H1 (cell line): Measurements from ENCODE around the gene DCTN1. TPM values are rescaled to one million over a fixed set of nuclear protein-coding genes. Genes with fewer than 3 reads are reported as not detected.

ENCODE experiments used
- ASH2L ChIP-seq: fragments of 200-600, 300-600 bp; sonication (generic); IDR thresholded peaks from one replicate; pipeline ENCODE4 v1.7.1; 2017; ENCODE audit warnings: low read length
- ATF2 ChIP-seq: IDR thresholded peaks from 2 replicates; pipeline ENCODE4 v1.6.1; 2012; ENCODE audit warnings: low read length, inconsistent platforms
- BACH1 ChIP-seq: IDR thresholded peaks from 2 replicates; pipeline ENCODE4 v1.6.1; 2012; ENCODE audit warnings: low read length, improper control_type of control experiment
- CEBPB ChIP-seq: IDR thresholded peaks from 2 replicates; pipeline ENCODE4 v1.6.1; 2012; ENCODE audit warnings: low read depth, low read length
- E2F6 ChIP-seq: IDR thresholded peaks from 2 replicates; pipeline ENCODE4 v1.6.1; 2012; ENCODE audit warnings: inconsistent platforms
- EZH2 ChIP-seq: fragments of 200-600 bp; sonication (generic); IDR thresholded peaks from 2 replicates; pipeline ENCODE4 v1.7.1; 2012; ENCODE audit warnings: low read depth, mild to moderate bottlenecking, moderate library complexity, low read length, inconsistent platforms; ENCODE audit not compliant: severe bottlenecking
- GABPA ChIP-seq: IDR thresholded peaks from 2 replicates; pipeline ENCODE4 v1.6.1; 2011; ENCODE audit warnings: mild to moderate bottlenecking, low read length, moderate library complexity, borderline replicate concordance; ENCODE audit not compliant: insufficient read depth
- GTF2F1 ChIP-seq: IDR thresholded peaks from 2 replicates; pipeline ENCODE4 v1.6.1; 2012; ENCODE audit warnings: low read depth, low read length, improper control_type of control experiment, borderline replicate concordance
- JUND ChIP-seq: IDR thresholded peaks from 2 replicates; pipeline ENCODE4 v1.6.1; 2011; ENCODE audit warnings: mild to moderate bottlenecking, improper control_type of control experiment, low read length
- KDM1A ChIP-seq: fragments of 200-600, 300-600 bp; sonication (generic); IDR thresholded peaks from 2 replicates; pipeline ENCODE4 v1.7.1; 2016; ENCODE audit warnings: mild to moderate bottlenecking, low read length, borderline replicate concordance
- KDM4A ChIP-seq: IDR thresholded peaks from one replicate; pipeline ENCODE4 v1.7.1; 2012; ENCODE audit warnings: low read depth, mild to moderate bottlenecking, moderate library complexity, low read length, inconsistent platforms; ENCODE audit not compliant: severe bottlenecking
- MAFK ChIP-seq: IDR thresholded peaks from 2 replicates; pipeline ENCODE4 v1.6.1; 2012; ENCODE audit warnings: low read depth, mild to moderate bottlenecking, improper control_type of control experiment, low read length
- NANOG ChIP-seq: IDR thresholded peaks from 2 replicates; pipeline ENCODE4 v1.6.1; 2011; ENCODE audit warnings: low read length, low read depth, mild to moderate bottlenecking, inconsistent platforms; ENCODE audit not compliant: insufficient read depth, poor library complexity, severe bottlenecking
- NRF1 ChIP-seq: IDR thresholded peaks from 2 replicates; pipeline ENCODE4 v1.6.1; 2011; ENCODE audit warnings: mild to moderate bottlenecking, low read depth, low read length, improper control_type of control experiment
- RBBP5 ChIP-seq: IDR thresholded peaks from 2 replicates; pipeline ENCODE4 v1.7.1; 2012; ENCODE audit warnings: low read depth, mild to moderate bottlenecking, inconsistent platforms, low read length, moderate library complexity, borderline replicate concordance
- SIRT6 ChIP-seq: IDR thresholded peaks from one replicate; pipeline ENCODE4 v1.7.1; 2012; ENCODE audit warnings: low read length, inconsistent platforms
- SIX5 ChIP-seq: IDR thresholded peaks from 2 replicates; pipeline ENCODE4 v1.6.1; 2011; ENCODE audit warnings: mild to moderate bottlenecking, low read depth, low read length
- SP1 ChIP-seq: IDR thresholded peaks from 2 replicates; pipeline ENCODE4 v1.6.1; 2011; ENCODE audit warnings: low read depth, low read length
- SP4 ChIP-seq: IDR thresholded peaks from 2 replicates; pipeline ENCODE4 v1.6.1; 2012; ENCODE audit warnings: low read length, inconsistent platforms
- TCF12 ChIP-seq: IDR thresholded peaks from 2 replicates; pipeline ENCODE4 v1.6.1; 2011; ENCODE audit warnings: low read depth, mild to moderate bottlenecking, low read length
- TEAD4 ChIP-seq: IDR thresholded peaks from 2 replicates; pipeline ENCODE4 v1.6.1; 2012; ENCODE audit warnings: low read depth, low read length, inconsistent platforms, mixed read lengths
- YY1 ChIP-seq: IDR thresholded peaks from 2 replicates; pipeline ENCODE4 v1.6.1; 2011; ENCODE audit warnings: low read depth, mild to moderate bottlenecking, low read length
- ZNF274 ChIP-seq: IDR thresholded peaks from 2 replicates; pipeline ENCODE4 v1.7.0; 2012; ENCODE audit warnings: low read length, borderline replicate concordance; ENCODE audit errors: extremely low read depth
- polyA plus RNA-seq, 7 experiments: library from polyadenylated mRNA; depleted of rRNA in 3 of 7; stranded (reverse) in 5 of 7; unstranded in 2 of 7; fragments of >200 nt in 5 of 7; fragments of 200-250 nt in 2 of 7; gene quantifications; 1 replicate in 5 of 7; 2 replicates in 1 of 7; 4 replicates in 1 of 7; pipeline versions ENCODE4 v1.2.1 to v1.2.3, GENCODE V29; 2011 to 2013; ENCODE audit warnings: missing spikeins in 2 of 7, mixed read lengths in 2 of 7
- total RNA-seq: library from RNA; stranded (reverse); fragmentation: NEBNext Ultra II Directional; extraction: Animal tissue kit (Norgen Biotek cat#: 25700); gene quantifications from 2 replicates; pipeline ENCODE4 v1.2.1, GENCODE V29; 2021

Gene DCTN1
- total and polyA plus RNA-seq, 2 of the 8 experiments (the other 6 are each of a cell fraction or from before 2014, with no cell fraction given) = 105 to 162 TPM

GRCh38 chr2:74391580-74392448, 11.7 kb upstream of the DCTN1 start (continued):
- TF ChIP-seq ZNF274 (no peak), MAFK (no peak), EZH2 (no peak), GTF2F1 (no peak), KDM4A (peak; percentile 29), JUND (no peak), NRF1 (peak; percentile 57), ASH2L (peak; percentile 31), KDM1A (no peak), NANOG (no peak), GABPA (no peak), RBBP5 (peak; percentile 47; the same call in 1 of the 2 replicates), SP4 (peak; percentile 100), E2F6 (no peak), SIRT6 (no peak), CEBPB (no peak), YY1 (no peak), TCF12 (no peak), SP1 (peak; percentile 30), ATF2 (no peak), TEAD4 (no peak), SIX5 (no peak), BACH1 (no peak)
